GM12878 (cell line): ENCODE data around the gene PDZRN4. TPM values are rescaled to one million over a fixed set of nuclear protein-coding genes. Genes with fewer than 3 reads are reported as not detected.

Source experiments
- ATAC-seq: fragments of 200-7000 bp; cut with Tn5 transposase; 3 replicates; pipeline ENCODE4 v1.9.1; 2020; ENCODE audit warnings: mild to moderate bottlenecking, moderate library complexity
- BruUV-seq: library from RNA; stranded (reverse); fragments of 400-500 nt; replicated peaks from 2 replicates; lab custom pipeline; 2021; lab: Mats Ljungman, UMichigan
- CTCF ChIA-PET: fragments of 300-600 bp; sonication (Branson Sonifier 250); formaldehyde crosslinking; extraction: SDS; loops from one replicate; lab custom pipeline; 2021; ENCODE audit warnings: inconsistent platforms; lab: Yijun Ruan, JAX
- POLR2A ChIA-PET: fragments of 350-600 bp; formaldehyde crosslinking; extraction: SDS; loops from one replicate; lab custom pipeline; 2021; ENCODE audit warnings: inconsistent platforms; lab: Charles Lee
- RAD21 ChIA-PET: fragments of 300-600 bp; sonication (Branson Sonifier 250); formaldehyde crosslinking; loops from one replicate; lab custom pipeline; 2023; ENCODE audit warnings: antibody characterized with exemption; ENCODE audit not compliant: unreplicated experiment; lab: Charles Lee
- SMC1A ChIA-PET: fragments of 300-600 bp; sonication (Branson Sonifier 250); formaldehyde crosslinking; loops from one replicate; lab custom pipeline; 2023; ENCODE audit not compliant: unreplicated experiment, uncharacterized antibody; lab: Charles Lee
- DNase-seq: peaks from one replicate; pipeline ENCODE4 v3.0.0-alpha.2; 2011; ENCODE audit warnings: low read depth, low spot score
- FAIRE-seq: peaks from 3 replicates; lab custom pipeline; 2011; peaks lifted over from hg19 to GRCh38; lab: Jason Lieb, UNC
- H2AFZ ChIP-seq: 2 replicates; pipeline ENCODE4 v1.6.0; 2011; ENCODE audit warnings: low read depth, low read length, control low read depth; ENCODE audit not compliant: control insufficient read depth
- H3K27ac ChIP-seq: 2 replicates; pipeline ENCODE4 v1.5.1; 2011; ENCODE audit warnings: control low read depth; ENCODE audit not compliant: control insufficient read depth, insufficient read depth
- H3K27me3 ChIP-seq, 2 experiments: replicated peaks in 1 of 2; 2 replicates each; pipeline versions ENCODE4 v1.6.0 to v1.6.1; 2011; ENCODE audit warnings: low read length in 1 of 2; ENCODE audit not compliant: control insufficient read depth in 2 of 2, insufficient read depth in 2 of 2
- H3K36me3 ChIP-seq, 2 experiments: 2 replicates each; pipeline ENCODE4 v1.5.1; 2011; ENCODE audit warnings: low read length in 1 of 2; ENCODE audit not compliant: control insufficient read depth in 2 of 2, insufficient read depth in 2 of 2
- H3K4me1 ChIP-seq: 2 replicates; pipeline ENCODE4 v1.6.1; 2011; ENCODE audit warnings: mild to moderate bottlenecking, low read length, moderate library complexity, mixed read lengths; ENCODE audit not compliant: control insufficient read depth, insufficient read depth
- H3K4me2 ChIP-seq: 2 replicates; pipeline ENCODE4 v1.6.0; 2011; ENCODE audit warnings: control low read depth; ENCODE audit not compliant: control insufficient read depth, insufficient read depth
- H3K4me3 ChIP-seq: fragments of 200-600 bp; sonication (generic); 2 replicates; pipeline ENCODE4 v1.5.1; 2016
- H3K79me2 ChIP-seq: 2 replicates; pipeline ENCODE4 v1.6.0; 2011; ENCODE audit warnings: low read length; ENCODE audit not compliant: control insufficient read depth, insufficient read depth
- H3K9ac ChIP-seq: 2 replicates; pipeline ENCODE4 v1.8.0; 2011; ENCODE audit warnings: low read length, control low read depth, mixed read lengths; ENCODE audit not compliant: control insufficient read depth, insufficient read depth
- H3K9me3 ChIP-seq: replicated peaks from 3 replicates; pipeline ENCODE4 v1.5.1; 2011; ENCODE audit warnings: mild to moderate bottlenecking, low read length; ENCODE audit not compliant: control insufficient read depth, insufficient read depth
- H4K20me1 ChIP-seq: 2 replicates; pipeline ENCODE4 v1.6.0; 2011; ENCODE audit not compliant: control insufficient read depth, insufficient read depth
- ASH2L ChIP-seq: fragments of 300-600, 200-600 bp; sonication (generic); IDR thresholded peaks from 2 replicates; pipeline ENCODE4 v1.6.1; 2017; ENCODE audit warnings: low read depth, mild to moderate bottlenecking, borderline replicate concordance
- CHD2 ChIP-seq: IDR thresholded peaks from 2 replicates; pipeline ENCODE4 v1.6.1; 2011; ENCODE audit warnings: low read depth, low read length, improper control_type of control experiment, borderline replicate concordance
- HDAC6 ChIP-seq: fragments of 200-600 bp; sonication (generic); IDR thresholded peaks from one replicate; pipeline ENCODE4 v1.8.0; 2017; ENCODE audit warnings: antibody characterized with exemption; ENCODE audit not compliant: unreplicated experiment
- NFYA ChIP-seq: IDR thresholded peaks from 2 replicates; pipeline ENCODE4 v1.6.1; 2011; ENCODE audit warnings: low read depth, mild to moderate bottlenecking, low read length, improper control_type of control experiment, borderline replicate concordance
- NR2C2 ChIP-seq: IDR thresholded peaks from 2 replicates; pipeline ENCODE4 v1.6.1; 2011; ENCODE audit warnings: borderline replicate concordance, low read depth; ENCODE audit not compliant: control insufficient read depth, insufficient read length
- POU2F2 ChIP-seq: IDR thresholded peaks from 3 replicates; pipeline ENCODE4 v1.6.1; 2011; ENCODE audit warnings: low read depth, mild to moderate bottlenecking, low read length, borderline replicate concordance
- SIN3A ChIP-seq: IDR thresholded peaks from 2 replicates; pipeline ENCODE4 v1.6.1; 2012; ENCODE audit warnings: low read depth, low read length, improper control_type of control experiment
- SMAD5 ChIP-seq: IDR thresholded peaks from 2 replicates; pipeline ENCODE4 v1.6.1; 2016; ENCODE audit warnings: antibody characterized with exemption, low read depth
- TCF3 ChIP-seq: IDR thresholded peaks from 2 replicates; pipeline ENCODE4 v1.6.1; 2012; ENCODE audit warnings: low read depth, mild to moderate bottlenecking, low read length, borderline replicate concordance; ENCODE audit not compliant: insufficient read depth
- ZBTB11 ChIP-seq: fragments of 450-650 bp; formaldehyde crosslinking; IDR thresholded peaks from 2 replicates; pipeline ENCODE4 v1.5.0; 2022; ENCODE audit warnings: mild to moderate bottlenecking, missing genetic modification characterization
- ZBTB4 ChIP-seq: fragments of 450-650 bp; formaldehyde crosslinking; IDR thresholded peaks from 2 replicates; pipeline ENCODE4 v1.4.0; 2022; ENCODE audit warnings: mild to moderate bottlenecking, moderate library complexity
- WGBS: methylation state at CpG from one replicate; pipeline ENCODE4 v1.1.6; 2016; ENCODE audit warnings: low lambda C conversion rate; ENCODE audit not compliant: insufficient replicate concordance, insufficient coverage; ENCODE audit errors: missing lambda C conversion rate; 5-methylcytosine and 5-hydroxymethylcytosine counted together
- in situ Hi-C: fragments of 300-500 bp; cut with MboI; formaldehyde crosslinking; loops from 9 replicates; pipeline ENCODE4 v1.14.3; 2018; ENCODE audit warnings: mixed read lengths
- intact Hi-C: fragments of 100-400 bp; cut with micrococcal nuclease; formaldehyde crosslinking; loops from one replicate; pipeline ENCODE4 v1.14.2; 2022; ENCODE audit not compliant: unreplicated experiment
- polyA plus RNA-seq, 11 experiments: library from polyadenylated mRNA; depleted of rRNA in 4 of 11; unstranded in 6 of 11; stranded (reverse) in 5 of 11; fragments of >200 nt; fragmentation: Nextera tagmentation in 4 of 11; fragmentation: Illumina TruSeq in 1 of 11; extraction: Ambion mirVana in 4 of 11; extraction: Trizol in 1 of 11; gene quantifications; 1 replicate in 1 of 11; 2 replicates in 10 of 11; pipeline versions ENCODE4 v1.2.1 to v1.2.3, GENCODE V29; 2011 to 2016; ENCODE audit warnings: inconsistent platforms in 2 of 11, missing spikeins in 2 of 11, low read depth in 1 of 11
- total RNA-seq, 4 experiments: library from RNA; depleted of rRNA in 3 of 4; stranded (reverse); fragments of >200 nt in 3 of 4; fragmentation: Illumina TruSeq in 1 of 4; extraction: Trizol in 1 of 4; gene quantifications; 2 replicates each; pipeline versions ENCODE4 v1.2.1 to v1.2.3, GENCODE V29; 2013 to 2021
- TF ChIP-seq, protein P1 (sequence below): fragments of 450-650 bp; conservative IDR thresholded peaks from 2 replicates; pipeline ENCODE4 v1.6.1; 2017; ENCODE audit warnings: mild to moderate bottlenecking, moderate library complexity
- TF ChIP-seq, protein P2 (sequence below): IDR thresholded peaks from 2 replicates; pipeline ENCODE4 v1.6.1; 2011; ENCODE audit warnings: mild to moderate bottlenecking, low read depth, low read length, moderate library complexity; ENCODE audit not compliant: insufficient replicate concordance

Gene PDZRN4
- total and polyA plus RNA-seq, 10 of the 15 experiments (the other 5 are each of a cell fraction or from before 2014, with no cell fraction given) = 0.03 TPM; not detected in 9

DNA sequence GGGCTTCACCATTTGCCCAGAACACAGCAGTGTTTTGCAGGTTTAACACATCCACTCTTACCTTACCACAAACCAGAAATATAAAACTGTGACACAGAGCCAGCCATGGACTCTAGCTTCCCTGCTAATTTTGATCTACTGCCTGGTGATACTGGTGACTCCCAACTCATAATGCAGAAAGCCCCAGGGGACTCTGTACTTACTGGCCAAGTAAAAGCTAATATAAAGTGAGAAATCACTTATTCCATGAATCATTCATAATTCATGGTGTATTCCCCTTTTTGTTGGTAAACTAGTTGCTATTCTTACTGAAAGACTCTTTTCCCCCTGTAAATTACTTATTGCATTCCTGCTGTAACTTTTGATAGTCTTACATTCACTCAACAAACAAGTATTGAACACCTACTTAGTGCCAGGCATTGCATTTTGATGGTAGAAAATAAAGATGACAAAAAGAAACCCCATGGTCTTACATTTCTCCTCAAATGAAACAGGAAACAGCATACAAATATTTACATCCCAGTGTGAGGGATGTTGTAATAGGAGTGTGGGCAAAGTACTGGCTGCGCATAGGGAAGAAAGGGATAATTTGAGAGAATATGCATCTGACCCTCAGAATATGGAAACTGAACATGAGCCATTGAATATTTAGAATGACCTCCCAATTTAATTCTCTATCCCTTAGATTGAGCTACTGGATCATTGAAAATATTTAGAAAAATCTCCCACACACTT lies 279.6 kb downstream of the PDZRN4 start:
- no TSS peak for BruUV-seq
- H3K79me2 ChIP-seq = no peaks in the 10 kb centered on the region
- TF ChIP-seq ZBTB11 = no peak
- TF ChIP-seq NFYA = no peak
- TF ChIP-seq SIN3A = no peak
- no peak for TF ChIP-seq HDAC6
- no peak for TF ChIP-seq ASH2L
- TF ChIP-seq, protein P1, sequence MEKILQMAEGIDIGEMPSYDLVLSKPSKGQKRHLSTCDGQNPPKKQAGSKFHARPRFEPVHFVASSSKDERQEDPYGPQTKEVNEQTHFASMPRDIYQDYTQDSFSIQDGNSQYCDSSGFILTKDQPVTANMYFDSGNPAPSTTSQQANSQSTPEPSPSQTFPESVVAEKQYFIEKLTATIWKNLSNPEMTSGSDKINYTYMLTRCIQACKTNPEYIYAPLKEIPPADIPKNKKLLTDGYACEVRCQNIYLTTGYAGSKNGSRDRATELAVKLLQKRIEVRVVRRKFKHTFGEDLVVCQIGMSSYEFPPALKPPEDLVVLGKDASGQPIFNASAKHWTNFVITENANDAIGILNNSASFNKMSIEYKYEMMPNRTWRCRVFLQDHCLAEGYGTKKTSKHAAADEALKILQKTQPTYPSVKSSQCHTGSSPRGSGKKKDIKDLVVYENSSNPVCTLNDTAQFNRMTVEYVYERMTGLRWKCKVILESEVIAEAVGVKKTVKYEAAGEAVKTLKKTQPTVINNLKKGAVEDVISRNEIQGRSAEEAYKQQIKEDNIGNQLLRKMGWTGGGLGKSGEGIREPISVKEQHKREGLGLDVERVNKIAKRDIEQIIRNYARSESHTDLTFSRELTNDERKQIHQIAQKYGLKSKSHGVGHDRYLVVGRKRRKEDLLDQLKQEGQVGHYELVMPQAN = no peak
- no peak for TF ChIP-seq NR2C2
- TF ChIP-seq CHD2 = no peak
- TF ChIP-seq, protein P2, sequence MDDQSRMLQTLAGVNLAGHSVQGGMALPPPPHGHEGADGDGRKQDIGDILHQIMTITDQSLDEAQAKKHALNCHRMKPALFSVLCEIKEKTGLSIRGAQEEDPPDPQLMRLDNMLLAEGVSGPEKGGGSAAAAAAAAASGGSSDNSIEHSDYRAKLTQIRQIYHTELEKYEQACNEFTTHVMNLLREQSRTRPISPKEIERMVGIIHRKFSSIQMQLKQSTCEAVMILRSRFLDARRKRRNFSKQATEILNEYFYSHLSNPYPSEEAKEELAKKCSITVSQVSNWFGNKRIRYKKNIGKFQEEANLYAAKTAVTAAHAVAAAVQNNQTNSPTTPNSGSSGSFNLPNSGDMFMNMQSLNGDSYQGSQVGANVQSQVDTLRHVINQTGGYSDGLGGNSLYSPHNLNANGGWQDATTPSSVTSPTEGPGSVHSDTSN = no peak
- no peak for TF ChIP-seq TCF3
- TF ChIP-seq ZBTB4 (CRISPR knock-in tag) = no peak
- no peak for TF ChIP-seq POU2F2
- TF ChIP-seq SMAD5 = no peak
- TF ChIP-seq, all 136 proteins: peak for 0
- ATAC-seq (no peak), FAIRE-seq (no peak), DNase-seq (no peak)
- H3K36me3 ChIP-seq = no peaks in the 10 kb centered on the region
- no peak overlapping the region for H3K4me2 ChIP-seq
- H4K20me1 ChIP-seq = no peaks in the 10 kb centered on the region
- in situ Hi-C loops (no loop called here), intact Hi-C loops (no loop called here)
- no peak overlapping the region for H3K9ac ChIP-seq
- no peaks in the 10 kb centered on the region for H3K9me3 ChIP-seq
- H3K27me3 ChIP-seq = no peaks in the 10 kb centered on the region
- no peak overlapping the region for H2AFZ ChIP-seq
- RAD21 ChIA-PET = no interaction called here
- no peak overlapping the region for H3K4me3 ChIP-seq
- WGBS = 100% methylated on average over 1 of the region's 1 CpG
- POLR2A ChIA-PET = no interaction called here
- CTCF ChIA-PET = no interaction called here
- H3K27ac ChIP-seq = no peak overlapping the region
- SMC1A ChIA-PET = no interaction called here
- no peaks in the 10 kb centered on the region for H3K4me1 ChIP-seq
